Cardiac fibroblast (primary cell): ENCODE results near the gene SLC22A4.

Experiments used
- DNase-seq, 2 donors: peaks; one replicate each; pipeline versions ENCODE4 v3.0.0 to v3.0.0-alpha.2; 2010; ENCODE audit warnings: low read depth in 2 of 2
- H3K4me3 ChIP-seq, 2 donors: replicated peaks in 1 of 2; 1 replicate in 1 of 2; 2 replicates in 1 of 2; pipeline ENCODE4 v1.5.1; 2011; ENCODE audit warnings: low read depth in 2 of 2, low read length in 2 of 2, mild to moderate bottlenecking in 2 of 2, moderate library complexity in 1 of 2
- TF ChIP-seq, protein P1 (sequence below): IDR thresholded peaks from one replicate; pipeline ENCODE4 v1.5.1; 2011; ENCODE audit warnings: low read depth, mild to moderate bottlenecking, low read length, inconsistent platforms

SLC22A4 gene

DNA sequence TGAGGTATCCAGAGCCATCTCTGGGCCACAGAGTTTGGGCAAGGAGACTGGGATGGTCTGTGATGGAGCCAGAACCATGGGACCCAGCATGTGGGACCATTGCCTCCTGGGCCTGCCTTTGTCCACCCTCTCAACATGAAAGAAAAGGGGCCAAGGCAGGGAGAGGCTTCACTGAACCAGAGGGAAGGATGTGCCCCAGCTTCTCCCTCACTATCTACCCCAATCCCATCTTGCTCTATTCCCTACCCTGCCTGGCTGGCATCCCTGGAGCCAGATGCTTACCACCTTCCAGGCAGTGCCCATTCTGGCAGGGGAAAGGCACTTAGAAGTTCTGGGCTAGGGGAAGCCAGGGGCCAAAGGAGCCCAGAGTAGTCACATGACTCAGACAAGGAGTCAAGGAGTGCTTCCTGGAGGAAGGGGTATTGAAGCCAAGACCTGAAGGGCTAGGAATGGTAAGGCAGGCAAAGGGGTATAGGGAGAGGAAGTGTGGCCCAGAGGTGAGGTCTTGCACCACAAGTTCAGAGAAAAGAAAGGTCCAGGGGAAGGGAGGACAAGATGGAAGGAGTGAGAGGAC lies 26.9 kb upstream of the SLC22A4 start:
- TF ChIP-seq, protein P1, sequence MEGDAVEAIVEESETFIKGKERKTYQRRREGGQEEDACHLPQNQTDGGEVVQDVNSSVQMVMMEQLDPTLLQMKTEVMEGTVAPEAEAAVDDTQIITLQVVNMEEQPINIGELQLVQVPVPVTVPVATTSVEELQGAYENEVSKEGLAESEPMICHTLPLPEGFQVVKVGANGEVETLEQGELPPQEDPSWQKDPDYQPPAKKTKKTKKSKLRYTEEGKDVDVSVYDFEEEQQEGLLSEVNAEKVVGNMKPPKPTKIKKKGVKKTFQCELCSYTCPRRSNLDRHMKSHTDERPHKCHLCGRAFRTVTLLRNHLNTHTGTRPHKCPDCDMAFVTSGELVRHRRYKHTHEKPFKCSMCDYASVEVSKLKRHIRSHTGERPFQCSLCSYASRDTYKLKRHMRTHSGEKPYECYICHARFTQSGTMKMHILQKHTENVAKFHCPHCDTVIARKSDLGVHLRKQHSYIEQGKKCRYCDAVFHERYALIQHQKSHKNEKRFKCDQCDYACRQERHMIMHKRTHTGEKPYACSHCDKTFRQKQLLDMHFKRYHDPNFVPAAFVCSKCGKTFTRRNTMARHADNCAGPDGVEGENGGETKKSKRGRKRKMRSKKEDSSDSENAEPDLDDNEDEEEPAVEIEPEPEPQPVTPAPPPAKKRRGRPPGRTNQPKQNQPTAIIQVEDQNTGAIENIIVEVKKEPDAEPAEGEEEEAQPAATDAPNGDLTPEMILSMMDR = no peak
- no peak for DNase-seq
- no peak overlapping the region for H3K4me3 ChIP-seq

DNA sequence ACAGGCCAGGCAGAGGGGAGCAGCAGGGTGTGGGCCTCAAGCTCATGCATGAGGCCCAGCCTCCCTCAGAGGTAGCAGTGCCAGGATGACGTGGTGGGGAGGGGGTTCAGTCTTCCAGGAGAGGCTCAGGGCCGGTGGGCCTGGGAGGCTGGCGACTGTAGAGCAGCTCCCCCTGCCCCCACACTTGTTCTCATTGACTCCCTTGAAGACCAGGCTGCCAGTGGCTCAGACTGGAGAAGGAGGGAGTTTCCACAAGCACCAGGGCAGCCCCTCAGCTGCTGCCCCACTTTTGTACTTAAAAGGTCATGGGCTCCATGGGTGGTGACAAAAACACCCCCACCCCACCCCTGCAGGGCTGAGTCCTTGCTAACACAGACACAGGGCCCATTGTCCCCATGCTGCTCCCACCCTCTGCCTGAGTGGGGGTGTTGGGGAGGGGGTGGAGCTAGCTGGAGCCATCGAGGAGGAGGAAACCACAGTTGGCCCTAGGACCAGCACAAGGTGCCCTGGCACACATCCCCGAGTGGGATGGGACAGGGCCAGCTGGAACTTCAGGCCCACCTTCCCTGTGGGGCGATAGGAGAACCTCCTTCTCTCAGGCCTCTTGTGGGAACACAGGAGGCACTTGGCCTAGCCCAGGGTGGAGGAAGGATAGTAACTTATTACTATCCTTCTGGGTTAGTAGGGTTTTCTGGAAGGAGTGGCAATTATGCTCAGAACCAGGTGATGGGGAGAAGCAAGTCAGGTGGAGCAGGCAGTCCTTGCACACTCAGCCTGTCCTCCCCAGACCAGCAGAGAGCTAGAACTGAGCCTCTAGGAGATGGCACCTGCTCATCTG lies 26.0 kb upstream of the SLC22A4 start:
- no peak overlapping the region for H3K4me3 ChIP-seq

DNA sequence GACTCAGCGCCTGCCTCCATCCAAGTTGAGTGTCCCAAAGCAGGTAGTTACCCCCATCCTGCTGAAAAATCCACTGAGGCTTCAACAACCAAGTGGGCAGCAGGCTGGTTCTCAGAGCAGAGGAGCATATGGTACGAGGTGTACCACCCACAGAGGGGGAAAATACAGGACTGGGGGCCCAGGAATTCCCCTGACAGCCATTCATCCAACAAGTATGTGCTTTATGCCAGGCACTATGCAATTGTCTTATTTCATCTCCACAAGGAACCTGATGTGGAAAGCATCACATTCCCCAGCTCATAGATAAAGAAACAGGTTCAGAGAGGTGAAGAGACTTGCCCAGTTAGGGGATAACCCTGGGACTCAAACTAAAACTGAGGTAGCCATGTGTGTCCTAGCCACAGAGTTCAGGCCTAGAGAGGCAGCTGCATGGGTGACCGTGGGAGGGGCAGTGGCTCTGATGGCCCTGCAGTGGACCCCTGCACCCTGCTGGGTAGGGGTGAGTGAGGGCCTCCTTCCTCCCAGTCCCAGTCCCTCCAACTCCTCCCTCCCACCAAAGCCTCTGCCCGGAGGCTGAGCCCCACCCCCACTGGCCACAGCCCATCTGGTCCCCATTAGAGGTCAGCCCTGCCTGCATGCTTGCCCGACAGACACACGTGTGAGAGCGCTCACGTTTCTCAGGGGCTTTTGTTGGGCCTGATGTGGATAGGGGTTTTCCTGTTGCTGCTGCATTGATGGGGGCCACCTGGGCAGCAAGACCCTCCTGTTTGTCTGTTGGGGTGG lies 25.2 kb upstream of the SLC22A4 start:
- no peak overlapping the region for H3K4me3 ChIP-seq
- DNase-seq = peak in 1 of 2 donors; percentile 27
- TF ChIP-seq, protein P1 = no peak

More for the DNA sequence above, 26.0 kb upstream of the SLC22A4 start:
- DNase-seq = no peak
- TF ChIP-seq, protein P1 = no peak

DNA sequence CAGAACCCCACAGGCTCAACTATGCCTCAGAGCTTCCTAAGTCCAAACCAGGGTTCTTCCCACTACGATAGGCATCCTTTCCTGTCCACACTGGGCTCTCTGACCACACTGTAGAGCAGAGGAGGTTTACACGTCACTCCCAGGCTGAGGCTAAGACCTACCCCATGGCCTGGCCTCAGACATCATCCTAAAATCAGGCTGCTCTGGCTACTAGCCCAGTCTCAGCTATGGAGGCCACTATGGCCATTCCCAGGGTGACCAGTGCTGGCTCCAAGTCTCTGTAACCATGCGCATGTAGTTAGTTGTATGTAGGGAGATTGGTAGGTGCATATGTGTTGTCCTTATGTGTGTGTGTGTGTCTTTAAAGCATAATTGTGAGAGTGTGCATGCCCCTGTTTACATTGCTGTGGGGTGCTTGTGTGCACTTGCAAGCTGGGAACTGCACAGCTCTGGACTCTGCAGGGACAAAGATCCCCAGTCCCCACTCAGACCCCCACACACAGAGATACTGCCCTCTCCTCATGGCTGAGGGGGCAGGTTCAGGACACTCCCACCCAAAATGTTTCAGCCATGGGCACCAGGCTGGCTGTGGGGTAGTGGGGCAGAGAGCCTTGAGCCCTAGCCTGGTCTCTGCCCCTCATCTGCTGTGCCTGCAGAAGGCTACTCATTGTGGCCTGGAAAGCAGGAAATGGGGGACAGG lies 24.4 kb upstream of the SLC22A4 start:
- no peak for DNase-seq
- H3K4me3 ChIP-seq = no peak overlapping the region
- TF ChIP-seq, protein P1 = no peak

DNA sequence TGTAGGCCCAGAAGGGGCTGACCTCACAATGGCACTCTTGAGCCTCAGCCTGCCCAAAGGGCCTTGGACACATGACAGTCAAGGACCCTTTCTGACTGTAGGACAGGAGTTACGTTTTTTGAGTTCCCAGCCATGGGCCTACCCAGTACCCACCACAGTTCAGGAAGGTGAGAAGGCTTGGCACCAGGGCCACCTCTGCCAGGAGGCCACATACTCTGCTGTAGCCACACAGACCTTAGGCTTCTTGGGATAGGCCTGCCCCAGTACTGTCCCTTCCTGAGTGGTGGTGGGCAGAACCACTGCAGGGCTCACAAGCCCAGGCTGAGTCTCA lies 23.9 kb upstream of the SLC22A4 start:
- DNase-seq = no peak
- TF ChIP-seq, protein P1 = no peak
- H3K4me3 ChIP-seq = no peak overlapping the region

DNA sequence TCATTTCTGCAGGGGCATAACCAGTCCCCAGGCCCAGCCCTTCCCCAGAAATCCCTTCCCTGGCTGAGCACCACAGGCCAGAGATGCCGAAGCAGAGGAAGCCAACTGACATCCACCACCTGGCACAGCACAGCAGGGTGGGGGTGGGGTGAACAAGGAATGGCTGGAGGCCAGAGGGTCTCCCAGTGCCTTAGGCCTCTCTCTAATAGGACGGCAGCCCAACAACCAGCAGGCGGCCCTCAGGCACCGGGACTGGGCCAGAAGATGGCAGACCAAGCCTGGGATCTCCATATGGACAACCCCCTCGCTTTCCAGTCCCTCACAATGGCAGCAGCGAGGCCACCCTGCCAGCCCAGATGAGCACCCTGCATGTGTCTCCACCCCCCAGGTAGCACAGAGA lies 23.5 kb upstream of the SLC22A4 start:
- TF ChIP-seq, protein P1 = no peak
- no peak for DNase-seq
- no peak overlapping the region for H3K4me3 ChIP-seq
